MG63 (cell line): Measurements from ENCODE around the gene CLEC5A. TPM values are rescaled to one million over a fixed set of nuclear protein-coding genes. Genes with fewer than 3 reads are reported as not detected.
"Not testable (repeated sequence)": the region's sequence is repeated elsewhere in the genome, so short reads cannot be mapped to it uniquely, and the experiment has no call there.

Source experiments
- DNase-seq: peaks from one replicate; pipeline ENCODE4 v3.0.0-alpha.2; 2020
- H3K27me3 ChIP-seq: fragments of 250-450 bp; sonication (Bioruptor Pico); 2 replicates; pipeline ENCODE4 v1.5.1; 2020; ENCODE audit warnings: mild to moderate bottlenecking, moderate library complexity
- H3K36me3 ChIP-seq: fragments of 250-450 bp; sonication (Bioruptor Pico); 2 replicates; pipeline ENCODE4 v1.5.1; 2020; ENCODE audit warnings: mild to moderate bottlenecking, moderate library complexity
- H3K4me3 ChIP-seq: fragments of 250-450 bp; sonication (Bioruptor Pico); 2 replicates; pipeline ENCODE4 v1.5.1; 2020; ENCODE audit warnings: mild to moderate bottlenecking, moderate library complexity
- H3K9me3 ChIP-seq: fragments of 250-450 bp; sonication (Bioruptor Pico); 2 replicates; pipeline ENCODE4 v1.5.1; 2020; ENCODE audit warnings: mild to moderate bottlenecking, moderate library complexity
- total RNA-seq: library from RNA; depleted of rRNA; stranded (reverse); fragments of >200 nt; shearing (Covaris generic); gene quantifications from 2 replicates; pipeline ENCODE4 v1.2.3, GENCODE V29; 2014; ENCODE audit warnings: low replicate concordance; rRNA removed

CLEC5A gene
- total RNA-seq, result not detected in 2 replicates

DNA sequence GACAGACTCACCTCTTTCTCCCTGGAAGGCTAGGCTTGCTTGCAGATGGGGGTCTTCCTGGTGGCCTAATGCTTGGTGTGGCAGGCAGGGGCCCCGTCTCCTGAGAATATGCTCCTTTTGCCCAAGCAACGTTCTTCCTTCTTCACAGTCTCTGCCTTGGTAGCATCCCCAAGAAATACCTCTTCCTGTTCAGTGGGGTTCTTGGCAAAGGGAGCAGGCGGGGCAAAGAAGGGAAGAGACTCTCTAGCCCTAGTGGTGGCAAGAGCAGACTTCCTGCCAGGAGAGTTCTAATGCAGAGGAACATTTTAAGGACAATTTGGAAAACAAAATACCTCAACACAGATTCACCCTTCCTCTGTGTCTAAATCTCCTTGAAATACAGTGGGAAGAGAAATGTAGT, at the start of gene CLEC5A:
Gene CLEC5A (minus strand): TSS at position 179 of the 400 bp plus-strand sequence. CDS start 682 bp downstream, outside the sequence.
- H3K36me3 ChIP-seq, result no peaks in the 10 kb centered on the region
- DNase-seq, result no peak
- no peaks in the 10 kb centered on the region for H3K27me3 ChIP-seq
- H3K4me3 ChIP-seq, result no peak within 1 kb of the TSS
- H3K9me3 ChIP-seq, result no peaks in the 10 kb centered on the region

DNA sequence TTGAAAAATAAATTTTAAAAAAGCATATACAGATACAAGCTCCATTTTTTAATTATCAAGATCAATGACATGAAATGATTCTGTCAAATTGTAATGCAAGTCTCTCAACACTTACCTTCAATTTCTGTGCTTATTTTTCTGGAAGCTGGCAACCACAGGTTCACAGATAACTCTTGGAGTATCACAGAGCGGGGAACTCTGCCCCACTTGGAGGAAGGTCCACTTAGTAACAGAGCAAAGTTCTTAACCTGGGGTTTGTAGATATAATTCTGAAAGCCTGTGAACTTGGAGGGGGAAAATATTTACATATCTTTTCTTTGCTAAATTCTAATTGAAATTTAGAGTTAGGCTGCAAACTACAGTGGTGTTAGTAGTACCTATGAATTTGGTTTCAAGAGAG, 46.6 kb upstream of the CLEC5A start:
- no peaks in the 10 kb centered on the region for H3K36me3 ChIP-seq
- no peak overlapping the region for H3K4me3 ChIP-seq
- no peaks in the 10 kb centered on the region for H3K9me3 ChIP-seq

DNA sequence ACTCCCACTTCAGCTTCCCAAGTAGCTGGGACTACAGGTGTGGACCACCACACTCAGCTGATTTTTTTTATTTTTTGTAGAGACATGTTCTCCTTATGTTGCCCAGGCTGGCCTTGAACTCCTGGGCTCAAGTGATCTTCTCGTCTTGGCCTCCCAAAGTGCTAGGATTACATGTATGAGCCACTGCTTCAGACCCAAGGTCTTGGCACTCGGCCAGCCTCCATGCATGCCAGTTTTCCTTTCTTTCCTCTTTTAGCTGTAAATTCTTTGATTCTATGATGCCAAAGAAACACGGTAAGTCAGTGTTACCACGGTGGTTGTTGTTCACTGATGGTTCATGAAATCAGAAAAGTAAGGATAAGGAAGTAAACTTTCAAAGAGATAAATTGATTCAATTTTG, 45.9 kb upstream of the CLEC5A start:
- no peaks in the 10 kb centered on the region for H3K27me3 ChIP-seq
- DNase-seq, result no peak
- H3K4me3 ChIP-seq, result no peak overlapping the region
- H3K9me3 ChIP-seq, result no peaks in the 10 kb centered on the region
- H3K36me3 ChIP-seq, result no peaks in the 10 kb centered on the region

More for the DNA sequence above, 46.6 kb upstream of the CLEC5A start:
- no peaks in the 10 kb centered on the region for H3K27me3 ChIP-seq
- no peak for DNase-seq

DNA sequence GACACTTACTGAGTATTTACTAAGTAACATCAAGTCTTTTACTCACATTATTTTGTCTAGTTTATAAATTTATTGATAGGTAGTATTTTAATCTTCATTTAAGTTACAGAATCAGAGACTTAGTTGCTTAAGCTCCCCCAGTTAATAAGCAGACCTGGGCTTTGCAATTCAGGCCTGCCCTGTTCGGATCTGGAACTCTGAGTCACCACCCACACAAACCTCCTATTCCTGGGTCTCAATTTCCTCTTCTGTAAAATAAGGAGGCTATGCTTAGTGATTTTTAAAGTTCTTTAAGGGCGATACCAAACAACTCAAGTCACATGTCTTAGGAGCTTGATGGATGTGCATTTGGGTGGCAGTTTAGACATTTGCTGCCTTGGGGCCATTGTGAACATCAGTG, 45.4 kb upstream of the CLEC5A start:
- H3K4me3 ChIP-seq, result no peak overlapping the region
- no peak for DNase-seq
- H3K27me3 ChIP-seq, result no peaks in the 10 kb centered on the region
- no peaks in the 10 kb centered on the region for H3K36me3 ChIP-seq
- H3K9me3 ChIP-seq, result no peaks in the 10 kb centered on the region

DNA sequence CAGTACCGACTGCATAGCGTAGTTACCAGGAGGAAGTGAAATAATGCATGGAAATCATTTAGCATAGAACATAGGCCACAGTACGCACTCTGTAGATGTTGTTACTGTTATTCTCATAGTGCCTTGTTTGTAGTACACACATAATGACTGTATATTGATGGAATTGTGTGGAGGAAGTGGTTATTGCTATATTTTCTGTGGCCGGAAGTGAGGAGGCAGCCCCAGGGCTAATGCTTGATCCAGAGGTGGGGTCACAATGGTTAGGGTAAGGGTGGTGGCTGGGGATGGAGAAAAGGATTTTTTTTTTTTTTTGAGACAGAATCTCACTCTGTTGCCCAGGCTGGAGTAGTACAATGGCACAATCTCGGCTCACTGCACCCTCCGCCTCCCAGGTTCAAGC, 44.4 kb upstream of the CLEC5A start:
- DNase-seq, result no peak
- Histone ChIP-seq H3K36me3 (no peaks in the 10 kb centered on the region), H3K4me3 (no peak overlapping the region), H3K27me3 (no peaks in the 10 kb centered on the region), H3K9me3 (no peaks in the 10 kb centered on the region)

DNA sequence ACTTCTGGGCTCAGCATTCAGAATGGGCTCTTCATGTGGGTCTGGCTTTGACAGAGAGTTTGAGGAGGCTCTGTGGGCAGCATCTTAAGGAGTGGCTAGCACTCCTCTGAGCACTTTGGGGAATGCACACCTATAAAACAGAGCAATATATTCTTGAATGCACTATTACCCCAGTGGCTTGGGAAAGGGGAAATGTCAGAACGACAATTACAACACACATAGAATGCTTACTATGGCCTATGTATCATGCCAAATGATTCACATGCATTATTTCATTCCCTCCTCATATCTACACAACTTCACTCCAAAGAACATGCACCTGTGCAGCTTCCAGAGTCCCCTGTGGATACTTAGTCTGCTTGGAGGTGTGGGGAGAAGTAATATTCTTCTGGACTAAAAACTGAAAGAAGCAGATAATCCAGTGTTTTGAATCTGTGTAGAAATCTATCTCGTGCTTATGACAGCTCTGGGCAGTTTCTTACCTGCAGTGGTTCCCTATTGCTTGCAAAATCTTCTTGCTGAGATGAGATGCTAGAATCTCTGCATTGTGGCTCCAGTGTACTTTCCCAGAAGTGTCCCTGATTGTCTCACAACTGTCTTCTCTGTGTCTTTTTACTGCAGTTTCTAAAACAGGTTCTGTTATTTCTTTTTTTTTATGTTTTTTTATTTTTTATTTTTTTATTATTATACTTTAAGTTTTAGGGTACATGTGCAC, 43.4 kb upstream of the CLEC5A start:
- H3K4me3 ChIP-seq, result no peak overlapping the region
- no peak for DNase-seq
- no peaks in the 10 kb centered on the region for H3K27me3 ChIP-seq
- no peaks in the 10 kb centered on the region for H3K36me3 ChIP-seq
- no peaks in the 10 kb centered on the region for H3K9me3 ChIP-seq

DNA sequence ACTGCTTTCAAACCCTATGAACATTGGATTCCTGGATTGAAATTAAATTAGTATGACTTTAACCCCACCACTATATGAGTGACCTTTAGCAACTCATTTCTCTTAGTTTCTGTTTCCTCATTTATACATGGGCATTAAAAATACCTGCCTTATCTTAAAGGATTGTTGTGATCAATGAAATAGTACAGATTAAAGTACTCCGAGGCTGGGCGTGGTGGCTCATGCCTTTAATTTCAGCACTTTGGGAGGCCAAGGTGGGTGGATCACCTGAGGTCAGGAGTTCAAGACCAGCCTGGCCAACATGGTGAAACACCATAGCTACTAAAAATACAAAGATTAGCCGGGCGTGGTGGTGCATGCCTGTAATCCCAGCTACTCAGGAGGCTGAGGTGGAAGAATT, 41.0 kb upstream of the CLEC5A start:
- H3K9me3 ChIP-seq, H3K36me3 ChIP-seq, H3K27me3 ChIP-seq, H3K4me3 ChIP-seq, DNase-seq: not testable (repeated sequence)

DNA sequence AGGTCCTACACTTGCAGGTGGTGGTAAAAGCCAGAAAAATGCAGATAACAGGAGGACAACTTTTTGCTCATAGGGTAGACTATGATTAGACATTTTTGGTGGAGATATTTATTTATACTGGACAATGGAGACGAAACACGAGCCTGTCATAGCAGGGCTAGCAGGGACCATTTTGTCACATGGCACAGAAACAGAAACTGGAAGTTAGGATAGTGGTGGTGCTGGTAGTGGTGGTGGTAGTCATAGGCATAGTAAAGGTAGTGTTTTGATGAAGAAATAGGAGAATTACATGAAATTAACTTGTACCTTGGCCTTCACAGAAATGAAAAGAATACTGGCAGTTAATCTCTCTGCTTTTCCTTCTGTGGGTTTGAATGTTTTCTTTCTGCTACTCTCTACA, 40.1 kb upstream of the CLEC5A start:
- Histone ChIP-seq H3K4me3 (no peak overlapping the region), H3K9me3 (no peaks in the 10 kb centered on the region), H3K27me3 (no peaks in the 10 kb centered on the region), H3K36me3 (no peaks in the 10 kb centered on the region)
- no peak for DNase-seq

DNA sequence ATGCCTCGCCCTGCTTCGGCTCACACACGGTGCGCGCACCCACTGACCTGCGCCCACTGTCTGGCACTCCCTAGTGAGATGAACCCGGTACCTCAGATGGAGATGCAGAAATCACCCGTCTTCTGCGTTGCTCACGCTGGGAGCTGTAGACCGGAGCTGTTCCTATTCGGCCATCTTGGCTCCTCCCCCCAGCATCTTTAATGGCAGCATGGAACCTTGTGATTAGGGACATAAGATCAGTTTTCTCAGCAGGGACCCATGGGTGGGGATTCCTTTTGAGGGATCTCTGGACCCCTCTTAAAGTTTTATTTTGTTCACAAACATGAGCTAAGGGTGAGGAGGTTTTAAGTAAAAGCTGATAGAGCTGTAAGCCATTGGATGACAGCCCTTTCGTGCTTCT, 39.2 kb upstream of the CLEC5A start:
- H3K4me3 ChIP-seq, H3K9me3 ChIP-seq, H3K27me3 ChIP-seq, H3K36me3 ChIP-seq, DNase-seq: not testable (repeated sequence)

DNA sequence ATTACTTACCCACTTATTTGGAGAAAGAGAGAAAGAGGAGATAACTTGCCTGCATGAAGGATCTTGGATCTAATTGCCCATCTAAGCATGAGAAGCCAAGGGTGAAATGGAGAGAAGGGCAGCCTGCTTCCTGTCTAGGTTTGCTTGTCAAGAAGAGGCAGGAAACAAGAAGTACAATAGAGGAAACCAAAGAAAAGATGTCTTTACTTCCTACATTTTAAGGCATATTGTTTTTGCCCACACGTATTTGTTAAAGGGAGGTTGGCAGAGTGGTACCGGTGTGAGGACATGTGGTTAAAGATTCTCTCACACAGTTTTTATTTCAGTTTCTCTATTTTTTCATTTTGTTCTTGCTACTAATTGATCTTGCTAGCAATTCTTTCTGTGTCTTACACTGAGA, 32.8 kb upstream of the CLEC5A start:
- Histone ChIP-seq H3K9me3 (no peaks in the 10 kb centered on the region), H3K4me3 (no peak overlapping the region), H3K27me3 (no peaks in the 10 kb centered on the region), H3K36me3 (no peaks in the 10 kb centered on the region)
- DNase-seq, result no peak

DNA sequence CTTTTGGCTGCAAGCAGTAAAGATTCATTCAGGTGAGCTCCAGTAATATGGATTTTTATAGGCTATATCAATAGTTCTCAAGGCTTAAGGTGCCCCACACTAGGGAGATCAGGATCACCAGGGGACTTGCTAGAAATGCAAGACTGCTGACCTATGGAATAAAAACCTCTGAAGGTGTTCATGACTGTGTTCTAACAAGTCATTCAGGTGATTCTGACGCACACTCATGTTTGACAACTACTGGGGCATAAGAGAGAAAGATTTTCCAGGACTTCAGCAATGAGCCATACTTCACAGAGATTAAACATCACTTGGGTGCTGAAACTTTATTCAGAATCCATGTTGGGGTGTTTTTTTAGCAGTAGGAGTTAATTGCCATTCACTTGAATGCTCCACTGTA, 31.6 kb upstream of the CLEC5A start:
- H3K27me3 ChIP-seq, result no peaks in the 10 kb centered on the region
- H3K4me3 ChIP-seq, result no peak overlapping the region
- no peak for DNase-seq
- H3K36me3 ChIP-seq, result no peaks in the 10 kb centered on the region
- H3K9me3 ChIP-seq, result no peaks in the 10 kb centered on the region

DNA sequence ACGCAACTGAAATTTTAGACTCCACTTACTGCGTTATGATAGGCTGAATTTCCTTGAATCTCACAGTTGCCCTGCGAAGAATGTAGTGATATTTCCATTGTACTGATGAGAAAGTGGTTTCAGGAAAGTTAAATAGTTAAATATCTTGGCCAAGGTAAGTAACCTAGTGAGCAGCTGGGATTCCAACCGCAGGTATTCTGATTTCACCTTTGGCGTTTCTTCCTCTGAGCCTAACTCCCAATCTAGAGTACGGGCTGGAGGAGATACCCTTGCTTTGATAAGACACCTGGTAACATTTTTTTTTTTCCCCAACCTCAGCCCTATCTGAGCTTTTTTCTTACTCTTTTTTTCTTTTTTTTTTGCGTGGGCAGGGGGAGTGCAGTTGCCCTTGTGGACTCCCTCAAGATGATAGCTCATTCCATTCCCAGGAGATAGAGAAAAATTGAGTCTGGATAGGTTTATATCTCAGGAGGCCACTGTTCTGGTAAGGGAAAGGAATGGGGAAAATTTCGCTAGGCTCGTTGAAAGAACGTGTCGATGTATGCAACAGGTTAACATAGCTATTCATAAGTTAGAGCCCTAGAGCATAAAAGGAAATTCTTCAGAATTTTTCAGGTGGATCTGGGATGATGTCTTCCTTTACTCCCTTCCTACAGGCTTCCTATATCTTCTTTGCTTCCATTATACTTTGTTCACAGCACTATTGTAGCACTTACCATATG, 29.9 kb upstream of the CLEC5A start:
- no peaks in the 10 kb centered on the region for H3K9me3 ChIP-seq
- H3K4me3 ChIP-seq, result no peak overlapping the region
- H3K36me3 ChIP-seq, result no peaks in the 10 kb centered on the region
- no peak for DNase-seq
- no peaks in the 10 kb centered on the region for H3K27me3 ChIP-seq

DNA sequence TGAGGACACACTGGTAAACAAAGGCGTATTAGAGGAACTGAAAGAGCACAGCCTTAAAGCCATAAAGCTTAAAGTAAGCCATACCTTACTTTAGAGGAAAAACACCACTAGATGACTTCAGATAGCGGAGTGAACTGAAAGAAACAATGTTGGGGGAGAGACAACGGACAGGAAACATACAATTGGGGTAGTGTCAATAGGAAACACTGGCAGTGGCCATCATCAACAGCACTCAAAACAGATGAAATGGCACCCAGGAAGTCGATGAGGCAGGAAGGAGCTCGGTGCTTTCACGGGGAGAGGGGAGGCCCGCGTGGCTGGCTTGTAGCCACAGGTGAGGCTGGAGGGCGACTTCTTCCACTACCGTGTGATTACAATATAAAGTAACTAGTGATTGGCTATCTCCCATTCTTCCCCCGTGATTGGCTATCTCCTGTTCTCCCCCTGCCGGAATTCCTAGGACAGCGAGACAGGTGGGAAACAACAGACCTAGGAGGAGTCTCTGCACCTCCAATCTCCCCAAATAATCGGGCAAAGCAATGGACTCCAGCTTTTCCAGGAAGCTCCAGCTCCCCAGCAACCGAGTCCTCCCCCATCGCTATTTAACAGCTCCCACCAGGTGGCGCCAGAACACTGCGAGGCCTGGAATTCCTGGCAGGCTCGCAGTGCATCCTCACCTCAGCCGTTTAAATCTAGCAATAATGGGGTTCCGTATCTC, 29.2 kb upstream of the CLEC5A start:
- Histone ChIP-seq H3K9me3 (no peaks in the 10 kb centered on the region), H3K36me3 (no peaks in the 10 kb centered on the region), H3K4me3 (peak overlapping the region; percentile 20; the same call in 1 of the 2 replicates), H3K27me3 (no peaks in the 10 kb centered on the region)
- DNase-seq, result peak; percentile 49

DNA sequence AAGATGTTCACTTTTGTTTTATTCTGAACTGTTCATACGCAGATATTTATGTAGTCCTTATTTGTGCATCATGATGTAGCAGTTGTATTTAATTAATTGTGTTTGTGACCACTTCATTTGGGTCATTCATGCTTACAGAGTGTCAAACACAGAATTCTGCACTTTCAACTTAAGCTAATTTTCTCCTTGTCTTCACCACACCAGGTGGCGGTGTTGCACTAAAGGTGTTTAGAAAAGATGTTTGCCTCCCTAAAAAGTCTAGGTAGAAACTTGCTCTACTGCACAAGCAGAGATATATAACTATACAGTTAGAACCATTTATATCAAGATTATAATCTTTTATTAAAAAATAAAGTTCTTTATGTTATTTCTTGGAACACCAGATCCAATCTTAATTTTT, 28.1 kb upstream of the CLEC5A start:
- Histone ChIP-seq H3K4me3 (no peak overlapping the region), H3K9me3 (no peaks in the 10 kb centered on the region), H3K36me3 (no peaks in the 10 kb centered on the region), H3K27me3 (no peaks in the 10 kb centered on the region)
- DNase-seq, result no peak

DNA sequence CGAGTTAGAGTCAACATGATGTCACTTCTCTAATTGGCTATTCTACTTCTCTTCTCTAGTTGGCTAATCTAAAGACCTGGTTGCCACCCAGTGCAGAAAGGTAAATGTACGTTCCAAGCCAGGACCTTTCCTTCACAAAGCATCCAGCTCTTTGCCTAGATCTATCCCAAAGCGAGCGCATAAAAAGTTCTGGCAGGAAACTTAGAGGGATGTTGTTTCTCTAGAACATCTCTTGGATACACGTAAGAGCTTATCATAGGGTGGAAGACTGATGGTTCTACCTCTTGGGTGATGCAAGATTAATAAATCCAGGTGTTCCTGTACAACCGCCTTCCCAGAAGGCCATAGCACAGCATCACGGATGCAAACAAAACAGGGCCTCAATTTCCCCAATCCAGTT, 26.9 kb upstream of the CLEC5A start, which contains the start of gene TAS2R38:
Gene TAS2R38 (minus strand): TSS at position 101 of the 400 bp plus-strand sequence. CDS start 84 bp downstream, at position 17.
- no peak within 1 kb of the TSS for H3K4me3 ChIP-seq
- DNase-seq, result no peak
- no peaks in the 10 kb centered on the region for H3K9me3 ChIP-seq
- no peaks in the 10 kb centered on the region for H3K27me3 ChIP-seq
- no peaks in the 10 kb centered on the region for H3K36me3 ChIP-seq

DNA sequence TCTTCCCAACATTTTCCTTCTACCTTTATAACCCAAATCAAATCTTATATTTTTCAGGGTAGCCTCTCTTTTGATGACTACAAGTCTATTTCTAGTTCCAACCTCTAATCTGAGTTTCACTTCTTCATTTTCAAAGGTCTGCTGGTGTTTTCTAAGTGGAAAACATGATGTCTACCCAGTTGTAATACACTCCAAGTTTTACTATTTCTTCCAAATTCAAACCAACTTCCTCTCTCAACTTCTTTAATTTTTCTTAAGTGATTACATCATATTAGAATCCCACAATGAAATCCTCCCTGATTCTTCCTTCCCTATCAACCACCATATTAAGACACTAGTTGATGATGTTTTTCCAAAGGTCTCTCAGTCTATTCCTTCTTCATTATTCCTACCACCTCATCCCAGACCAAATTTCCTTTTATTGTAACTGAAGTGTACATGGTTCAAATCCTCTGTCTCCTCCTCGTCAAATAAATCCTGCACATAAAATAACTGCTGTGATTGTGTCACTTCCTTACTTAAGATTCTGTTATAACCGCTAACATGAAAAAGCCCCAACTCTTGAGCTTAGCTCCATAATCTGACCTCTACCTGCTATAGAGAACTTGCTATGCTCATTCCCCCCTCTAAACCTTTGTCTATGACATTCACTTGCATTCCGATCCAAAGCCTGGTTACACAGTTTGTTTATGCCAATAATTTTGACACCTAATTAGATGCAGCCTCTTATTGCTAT, 14.1 kb upstream of the CLEC5A start:
- H3K4me3 ChIP-seq, result no peak overlapping the region
- DNase-seq, result no peak
- no peaks in the 10 kb centered on the region for H3K27me3 ChIP-seq
- no peaks in the 10 kb centered on the region for H3K36me3 ChIP-seq
- H3K9me3 ChIP-seq, result no peaks in the 10 kb centered on the region

DNA sequence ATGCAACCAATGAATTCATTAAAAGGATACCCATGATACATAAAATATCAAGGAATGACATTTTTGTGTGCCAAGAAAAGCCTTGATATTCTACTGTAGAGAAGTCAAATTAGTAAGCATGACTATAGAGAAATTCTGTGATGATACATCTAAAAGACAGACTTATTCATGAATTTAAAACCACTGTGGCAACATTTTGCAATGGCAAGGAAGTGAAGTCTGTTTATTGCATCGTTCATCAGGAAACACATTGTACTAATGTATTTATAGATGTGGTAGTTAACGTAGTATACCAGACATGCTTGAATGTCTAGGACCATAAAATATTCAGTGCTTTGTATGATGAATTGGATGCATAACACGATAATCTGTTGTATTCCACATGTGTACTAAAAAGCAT, 9.3 kb upstream of the CLEC5A start:
- Histone ChIP-seq H3K4me3 (no peak overlapping the region), H3K9me3 (no peaks in the 10 kb centered on the region), H3K27me3 (no peaks in the 10 kb centered on the region), H3K36me3 (no peaks in the 10 kb centered on the region)
- DNase-seq, result no peak
